Glutamatergic neuron (in vitro differentiated cells): ENCODE results near the gene FNTB. TPM values are rescaled to one million over a fixed set of nuclear protein-coding genes. Genes with fewer than 3 reads are reported as not detected.

Experiments
- DNase-seq: peaks from one replicate; pipeline ENCODE4 v3.0.0; 2022
- H3K27ac Mint-ChIP-seq: one replicate; pipeline ENCODE4 v1.8.0; 2020; ENCODE audit warnings: mild to moderate bottlenecking, mixed read lengths, inconsistent platforms; ENCODE audit not compliant: unreplicated experiment
- H3K27me3 Mint-ChIP-seq: one replicate; pipeline ENCODE4 v1.8.0; 2020; ENCODE audit warnings: mild to moderate bottlenecking, moderate library complexity, mixed read lengths, inconsistent platforms; ENCODE audit not compliant: unreplicated experiment
- H3K36me3 Mint-ChIP-seq: one replicate; pipeline ENCODE4 v1.8.0; 2020; ENCODE audit warnings: mild to moderate bottlenecking, mixed read lengths, inconsistent platforms; ENCODE audit not compliant: unreplicated experiment
- H3K4me1 Mint-ChIP-seq: one replicate; pipeline ENCODE4 v1.8.0; 2020; ENCODE audit warnings: mild to moderate bottlenecking, low read depth, mixed read lengths, inconsistent platforms; ENCODE audit not compliant: unreplicated experiment
- H3K4me3 Mint-ChIP-seq: one replicate; pipeline ENCODE4 v1.8.0; 2020; ENCODE audit warnings: mild to moderate bottlenecking, mixed read lengths, inconsistent platforms; ENCODE audit not compliant: unreplicated experiment
- H3K9me3 Mint-ChIP-seq: one replicate; pipeline ENCODE4 v1.8.0; 2020; ENCODE audit warnings: mild to moderate bottlenecking, moderate library complexity, mixed read lengths, inconsistent platforms; ENCODE audit not compliant: unreplicated experiment
- microRNA-seq: library from miRNA; unstranded; fragments of <30 nt; microRNA quantifications from one replicate; pipeline ENCODE4, GENCODE V29; 2020; ENCODE audit not compliant: unreplicated experiment
- total RNA-seq: library from RNA; stranded (reverse); fragmentation: NEBNext Ultra II Directional; extraction: Animal tissue kit (Norgen Biotek cat#: 25700); gene quantifications from one replicate; pipeline ENCODE4 v1.2.1, GENCODE V29; 2021; ENCODE audit not compliant: unreplicated experiment
- TF ChIP-seq, protein P1 (sequence below): fragments of 200-600 bp; sonication (generic); IDR thresholded peaks from one replicate; pipeline ENCODE4 v1.5.0; 2021; ENCODE audit not compliant: partially characterized antibody, unreplicated experiment

The FNTB gene
- total RNA-seq, 1 donor from 2014 or later, result 15.2 TPM

DNA sequence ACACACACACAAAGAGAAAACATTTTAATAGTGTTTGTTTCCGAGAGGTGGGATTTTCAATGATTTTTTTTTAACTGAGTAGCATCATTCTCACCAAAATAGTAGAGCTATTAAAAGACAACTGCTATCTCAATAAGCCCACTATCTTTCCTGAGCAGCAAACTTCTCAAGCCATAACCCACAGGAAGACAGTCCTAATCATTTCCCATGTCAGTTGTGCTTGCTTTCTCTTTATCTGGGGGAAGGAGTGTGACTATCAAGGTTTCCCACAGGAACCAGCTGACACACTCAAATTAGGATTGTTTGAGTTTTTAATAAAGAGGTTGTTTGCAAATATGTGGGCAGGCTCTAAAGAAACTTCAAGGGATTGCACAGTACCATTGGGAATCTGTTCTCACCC lies 120.5 kb downstream of the FNTB start:
- TF ChIP-seq, protein P1, sequence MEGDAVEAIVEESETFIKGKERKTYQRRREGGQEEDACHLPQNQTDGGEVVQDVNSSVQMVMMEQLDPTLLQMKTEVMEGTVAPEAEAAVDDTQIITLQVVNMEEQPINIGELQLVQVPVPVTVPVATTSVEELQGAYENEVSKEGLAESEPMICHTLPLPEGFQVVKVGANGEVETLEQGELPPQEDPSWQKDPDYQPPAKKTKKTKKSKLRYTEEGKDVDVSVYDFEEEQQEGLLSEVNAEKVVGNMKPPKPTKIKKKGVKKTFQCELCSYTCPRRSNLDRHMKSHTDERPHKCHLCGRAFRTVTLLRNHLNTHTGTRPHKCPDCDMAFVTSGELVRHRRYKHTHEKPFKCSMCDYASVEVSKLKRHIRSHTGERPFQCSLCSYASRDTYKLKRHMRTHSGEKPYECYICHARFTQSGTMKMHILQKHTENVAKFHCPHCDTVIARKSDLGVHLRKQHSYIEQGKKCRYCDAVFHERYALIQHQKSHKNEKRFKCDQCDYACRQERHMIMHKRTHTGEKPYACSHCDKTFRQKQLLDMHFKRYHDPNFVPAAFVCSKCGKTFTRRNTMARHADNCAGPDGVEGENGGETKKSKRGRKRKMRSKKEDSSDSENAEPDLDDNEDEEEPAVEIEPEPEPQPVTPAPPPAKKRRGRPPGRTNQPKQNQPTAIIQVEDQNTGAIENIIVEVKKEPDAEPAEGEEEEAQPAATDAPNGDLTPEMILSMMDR, result no peak
- H3K4me3 Mint-ChIP-seq, result no peak overlapping the region
- no peaks in the 10 kb centered on the region for H3K36me3 Mint-ChIP-seq
- H3K27me3 Mint-ChIP-seq, result peaks cover 10% of the 10 kb centered on the region
- no peak for DNase-seq
- peaks cover 9% of the 10 kb centered on the region for H3K9me3 Mint-ChIP-seq
- H3K4me1 Mint-ChIP-seq, result peaks cover 4% of the 10 kb centered on the region
- no peak overlapping the region for H3K27ac Mint-ChIP-seq

- Mint-ChIP-seq H3K9me3 (peaks cover 3% of the 10 kb centered on the region), H3K4me3 (no peak overlapping the region), H3K27ac (no peak overlapping the region), H3K36me3 (no peaks in the 10 kb centered on the region), H3K27me3 (peaks cover 3% of the 10 kb centered on the region), H3K4me1 (no peaks in the 10 kb centered on the region)
- TF ChIP-seq, protein P1, result no peak
- no peak for DNase-seq
Observed at GRCh38 chr14:65109357-65109756, 122.7 kb downstream of the FNTB start.

DNA sequence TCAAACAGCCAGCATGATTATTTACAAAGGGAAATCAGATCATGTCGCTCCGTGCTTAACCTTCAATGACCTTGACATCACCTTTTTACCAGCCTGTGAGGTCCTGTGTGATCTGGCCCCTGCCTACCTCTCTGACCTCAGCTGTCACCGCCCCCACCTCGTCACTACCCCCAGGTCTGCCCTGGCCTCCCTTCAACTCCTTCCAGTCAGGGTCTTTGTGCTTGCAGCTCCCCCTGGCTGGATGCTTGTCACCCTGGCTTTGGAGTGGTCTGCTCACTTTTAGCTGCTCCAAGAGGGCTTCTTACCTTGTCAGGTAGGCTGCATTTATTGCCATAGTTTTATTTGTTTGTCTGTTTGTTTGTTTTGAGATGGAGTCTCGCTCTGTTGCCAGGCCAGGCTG lies 123.8 kb downstream of the FNTB start:
- Mint-ChIP-seq H3K27ac (no peak overlapping the region), H3K27me3 (peaks cover 3% of the 10 kb centered on the region)
- DNase-seq, result no peak

More for the DNA sequence above, 123.8 kb downstream of the FNTB start:
- peaks cover 3% of the 10 kb centered on the region for H3K9me3 Mint-ChIP-seq
- H3K36me3 Mint-ChIP-seq, result no peaks in the 10 kb centered on the region
- no peak overlapping the region for H3K4me3 Mint-ChIP-seq
- H3K4me1 Mint-ChIP-seq, result no peaks in the 10 kb centered on the region
- TF ChIP-seq, protein P1, result no peak

Small RNA genes lying within 50 kb of the gene (microRNA-seq; reads per million reads assigned to microRNA genes)
- 3.6 reads per million, percentile 26 among the genes with 10 or more reads in this experiment for gene MIR4706

Other genes with a start within 250 kb of the FNTB start
- 1.9 TPM for gene SPTB, start 107.0 kb upstream of the FNTB start, total RNA-seq
- gene CHURC1, start 72.4 kb upstream of the FNTB start, total RNA-seq, result 40.6 TPM
- 1.3 TPM for gene GPX2, start 44.1 kb upstream of the FNTB start, total RNA-seq
- gene RAB15, start 14.6 kb upstream of the FNTB start, total RNA-seq, result 79.5 TPM
- 83.5 TPM for gene MAX, start 115.6 kb downstream of the FNTB start, total RNA-seq